ENCODE data around the gene ELMO1.

ELMO1 gene

GRCh38 chr7:37033141-37033540, 415.5 kb downstream of the ELMO1 start:
- no peaks in the 10 kb centered on the region for H3K4me1 ChIP-seq (ENCODE audit: control extremely low read depth in 1 of 4, control insufficient read depth in 4 of 4, insufficient read depth in 4 of 4, low read length in 3 of 4)
- no peak overlapping the region for H3K27ac ChIP-seq (ENCODE audit: insufficient read depth in 1 of 2, low read depth in 1 of 2, low read length in 2 of 2, poor library complexity in 1 of 2, severe bottlenecking in 2 of 2)
- H3K9me3 ChIP-seq (ENCODE audit: control extremely low read depth in 1 of 5, control insufficient read depth in 4 of 5, insufficient read depth in 2 of 5, low read depth in 1 of 5, low read length in 4 of 5) = peaks cover 0 to 5% (median 0%) of the 10 kb centered on the region in 5 experiments
- WGBS (ENCODE audit: insufficient coverage) = 100% methylated on average over 4 of the region's 8 CpGs
- no peak overlapping the region for H3K4me3 ChIP-seq (ENCODE audit: control insufficient read depth in 1 of 7, extremely low read depth in 1 of 7, insufficient read depth in 4 of 7, low read depth in 2 of 7, low read length in 6 of 7)
- H3K36me3 ChIP-seq (ENCODE audit: control insufficient read depth in 4 of 4, insufficient read depth in 4 of 4, low read length in 3 of 4) = peaks cover 32 to 72% (median 38%) of the 10 kb centered on the region in 4 experiments
- POLR2A ChIA-PET = no interaction called here
- no peaks in the 10 kb centered on the region for H3K27me3 ChIP-seq (replicated peaks in 2 of 5; ENCODE audit: control insufficient read depth in 4 of 5, insufficient read depth in 5 of 5, low read length in 4 of 5)
- DNase-seq = no peak
- CTCF ChIA-PET = no interaction called here

- Histone ChIP-seq H3K4me3 (ENCODE audit: control insufficient read depth in 1 of 7, extremely low read depth in 1 of 7, insufficient read depth in 4 of 7, low read depth in 2 of 7, low read length in 6 of 7) (no peak overlapping the region), H3K27ac (ENCODE audit: insufficient read depth in 1 of 2, low read depth in 1 of 2, low read length in 2 of 2, poor library complexity in 1 of 2, severe bottlenecking in 2 of 2) (no peak overlapping the region), H3K9me3 (ENCODE audit: control extremely low read depth in 1 of 5, control insufficient read depth in 4 of 5, insufficient read depth in 2 of 5, low read depth in 1 of 5, low read length in 4 of 5) (peaks cover 0 to 2% (median 0%) of the 10 kb centered on the region in 5 experiments), H3K4me1 (ENCODE audit: control extremely low read depth in 1 of 4, control insufficient read depth in 4 of 4, insufficient read depth in 4 of 4, low read length in 3 of 4) (no peaks in the 10 kb centered on the region), H3K27me3 (replicated peaks in 2 of 5; ENCODE audit: control insufficient read depth in 4 of 5, insufficient read depth in 5 of 5, low read length in 4 of 5) (no peaks in the 10 kb centered on the region), H3K36me3 (ENCODE audit: control insufficient read depth in 4 of 4, insufficient read depth in 4 of 4, low read length in 3 of 4) (peaks cover 29 to 73% (median 32%) of the 10 kb centered on the region in 4 experiments)
- no peak for DNase-seq
- ChIA-PET CTCF (no interaction called here), POLR2A (no interaction called here)
- 96% methylated on average over 4 of the region's 4 CpGs for WGBS (ENCODE audit: insufficient coverage)
Observed at GRCh38 chr7:37032258-37032601, 416.4 kb downstream of the ELMO1 start.

GRCh38 chr7:37031571-37032257, 416.9 kb downstream of the ELMO1 start:
- ChIA-PET POLR2A (no interaction called here), CTCF (no interaction called here)
- no peaks in the 10 kb centered on the region for H3K4me1 ChIP-seq (ENCODE audit: control extremely low read depth in 1 of 4, control insufficient read depth in 4 of 4, insufficient read depth in 4 of 4, low read length in 3 of 4)
- no peaks in the 10 kb centered on the region for H3K9me3 ChIP-seq (ENCODE audit: control extremely low read depth in 1 of 5, control insufficient read depth in 4 of 5, insufficient read depth in 2 of 5, low read depth in 1 of 5, low read length in 4 of 5)
- DNase-seq = peak; percentile 36 to 66 (median 60)
- no peak overlapping the region for H3K4me3 ChIP-seq (ENCODE audit: control insufficient read depth in 1 of 7, extremely low read depth in 1 of 7, insufficient read depth in 4 of 7, low read depth in 2 of 7, low read length in 6 of 7)
- WGBS (ENCODE audit: insufficient coverage) = 85% methylated on average over 6 of the region's 9 CpGs
- no peaks in the 10 kb centered on the region for H3K27me3 ChIP-seq (replicated peaks in 2 of 5; ENCODE audit: control insufficient read depth in 4 of 5, insufficient read depth in 5 of 5, low read length in 4 of 5)
- peaks cover 30 to 71% (median 33%) of the 10 kb centered on the region in 4 experiments for H3K36me3 ChIP-seq (ENCODE audit: control insufficient read depth in 4 of 4, insufficient read depth in 4 of 4, low read length in 3 of 4)
- no peak overlapping the region for H3K27ac ChIP-seq (ENCODE audit: insufficient read depth in 1 of 2, low read depth in 1 of 2, low read length in 2 of 2, poor library complexity in 1 of 2, severe bottlenecking in 2 of 2)

- H3K27me3 ChIP-seq (replicated peaks in 2 of 5; ENCODE audit: control insufficient read depth in 4 of 5, insufficient read depth in 5 of 5, low read length in 4 of 5) = no peaks in the 10 kb centered on the region
- peaks cover 35 to 75% (median 42%) of the 10 kb centered on the region in 4 experiments for H3K36me3 ChIP-seq (ENCODE audit: control insufficient read depth in 4 of 4, insufficient read depth in 4 of 4, low read length in 3 of 4)
- POLR2A ChIA-PET = no interaction called here
- CTCF ChIA-PET = no interaction called here
- no peak for DNase-seq
- peaks cover 0 to 2% (median 0%) of the 10 kb centered on the region in 5 experiments for H3K9me3 ChIP-seq (ENCODE audit: control extremely low read depth in 1 of 5, control insufficient read depth in 4 of 5, insufficient read depth in 2 of 5, low read depth in 1 of 5, low read length in 4 of 5)
- no peak overlapping the region for H3K27ac ChIP-seq (ENCODE audit: insufficient read depth in 1 of 2, low read depth in 1 of 2, low read length in 2 of 2, poor library complexity in 1 of 2, severe bottlenecking in 2 of 2)
- WGBS (ENCODE audit: insufficient coverage) = 93% methylated on average over 3 of the region's 5 CpGs
- no peak overlapping the region for H3K4me3 ChIP-seq (ENCODE audit: control insufficient read depth in 1 of 7, extremely low read depth in 1 of 7, insufficient read depth in 4 of 7, low read depth in 2 of 7, low read length in 6 of 7)
- H3K4me1 ChIP-seq (ENCODE audit: control extremely low read depth in 1 of 4, control insufficient read depth in 4 of 4, insufficient read depth in 4 of 4, low read length in 3 of 4) = no peaks in the 10 kb centered on the region
Observed at GRCh38 chr7:37028909-37029440, 419.7 kb downstream of the ELMO1 start.

- 100% methylated on average over 2 of the region's 6 CpGs for WGBS (ENCODE audit: insufficient coverage)
- peaks cover 0 to 2% (median 0%) of the 10 kb centered on the region in 5 experiments for H3K9me3 ChIP-seq (ENCODE audit: control extremely low read depth in 1 of 5, control insufficient read depth in 4 of 5, insufficient read depth in 2 of 5, low read depth in 1 of 5, low read length in 4 of 5)
- ChIA-PET POLR2A (no interaction called here), CTCF (interaction anchor here (0.6 kb wide), 1 partner anchor 875 kb away, joined by 3 read pairs; no protein-coding TSS in a partner anchor)
- H3K27ac ChIP-seq (ENCODE audit: insufficient read depth in 1 of 2, low read depth in 1 of 2, low read length in 2 of 2, poor library complexity in 1 of 2, severe bottlenecking in 2 of 2) = no peak overlapping the region
- no peaks in the 10 kb centered on the region for H3K4me1 ChIP-seq (ENCODE audit: control extremely low read depth in 1 of 4, control insufficient read depth in 4 of 4, insufficient read depth in 4 of 4, low read length in 3 of 4)
- H3K36me3 ChIP-seq (ENCODE audit: control insufficient read depth in 4 of 4, insufficient read depth in 4 of 4, low read length in 3 of 4) = peaks cover 30 to 65% (median 41%) of the 10 kb centered on the region in 4 experiments
- no peaks in the 10 kb centered on the region for H3K27me3 ChIP-seq (replicated peaks in 2 of 5; ENCODE audit: control insufficient read depth in 4 of 5, insufficient read depth in 5 of 5, low read length in 4 of 5)
- no peak overlapping the region for H3K4me3 ChIP-seq (ENCODE audit: control insufficient read depth in 1 of 7, extremely low read depth in 1 of 7, insufficient read depth in 4 of 7, low read depth in 2 of 7, low read length in 6 of 7)
- DNase-seq = no peak
Observed at GRCh38 chr7:37027557-37028341, 420.9 kb downstream of the ELMO1 start.

GRCh38 chr7:37027104-37027503, 421.6 kb downstream of the ELMO1 start:
- ChIA-PET CTCF (interaction anchor here (0.6 kb wide), 1 partner anchor 875 kb away, joined by 3 read pairs; no protein-coding TSS in a partner anchor), POLR2A (no interaction called here)
- H3K4me3 ChIP-seq (ENCODE audit: control insufficient read depth in 1 of 7, extremely low read depth in 1 of 7, insufficient read depth in 4 of 7, low read depth in 2 of 7, low read length in 6 of 7) = no peak overlapping the region
- H3K9me3 ChIP-seq (ENCODE audit: control extremely low read depth in 1 of 5, control insufficient read depth in 4 of 5, insufficient read depth in 2 of 5, low read depth in 1 of 5, low read length in 4 of 5) = peaks cover 0 to 2% (median 0%) of the 10 kb centered on the region in 5 experiments
- no peak overlapping the region for H3K27ac ChIP-seq (ENCODE audit: insufficient read depth in 1 of 2, low read depth in 1 of 2, low read length in 2 of 2, poor library complexity in 1 of 2, severe bottlenecking in 2 of 2)
- peaks cover 23 to 59% (median 35%) of the 10 kb centered on the region in 4 experiments for H3K36me3 ChIP-seq (ENCODE audit: control insufficient read depth in 4 of 4, insufficient read depth in 4 of 4, low read length in 3 of 4)
- no peaks in the 10 kb centered on the region for H3K27me3 ChIP-seq (replicated peaks in 2 of 5; ENCODE audit: control insufficient read depth in 4 of 5, insufficient read depth in 5 of 5, low read length in 4 of 5)
- DNase-seq = no peak
- no peaks in the 10 kb centered on the region for H3K4me1 ChIP-seq (ENCODE audit: control extremely low read depth in 1 of 4, control insufficient read depth in 4 of 4, insufficient read depth in 4 of 4, low read length in 3 of 4)
- WGBS (ENCODE audit: insufficient coverage) = 100% methylated on average over 1 of the region's 1 CpG

- CTCF ChIA-PET = interaction anchor here (1.2 to 3.0 kb wide), 2 partner anchors 9 to 27 kb away, joined by 3 to 7 read pairs; no protein-coding TSS in a partner anchor
- POLR2A ChIA-PET = no interaction called here
- H3K27me3 ChIP-seq (replicated peaks in 2 of 5; ENCODE audit: control insufficient read depth in 4 of 5, insufficient read depth in 5 of 5, low read length in 4 of 5) = no peaks in the 10 kb centered on the region
- peaks cover 0 to 16% (median 12%) of the 10 kb centered on the region in 4 experiments for H3K4me1 ChIP-seq (ENCODE audit: control extremely low read depth in 1 of 4, control insufficient read depth in 4 of 4, insufficient read depth in 4 of 4, low read length in 3 of 4)
- no peak overlapping the region for H3K27ac ChIP-seq (ENCODE audit: insufficient read depth in 1 of 2, low read depth in 1 of 2, low read length in 2 of 2, poor library complexity in 1 of 2, severe bottlenecking in 2 of 2)
- peaks cover 5 to 38% (median 18%) of the 10 kb centered on the region in 4 experiments for H3K36me3 ChIP-seq (ENCODE audit: control insufficient read depth in 4 of 4, insufficient read depth in 4 of 4, low read length in 3 of 4)
- H3K9me3 ChIP-seq (ENCODE audit: control extremely low read depth in 1 of 5, control insufficient read depth in 4 of 5, insufficient read depth in 2 of 5, low read depth in 1 of 5, low read length in 4 of 5) = peaks cover 0 to 3% (median 1%) of the 10 kb centered on the region in 5 experiments
- no peak for DNase-seq
- H3K4me3 ChIP-seq (ENCODE audit: control insufficient read depth in 1 of 7, extremely low read depth in 1 of 7, insufficient read depth in 4 of 7, low read depth in 2 of 7, low read length in 6 of 7) = no peak overlapping the region
- 100% methylated on average over 2 of the region's 2 CpGs for WGBS (ENCODE audit: insufficient coverage)
Observed at GRCh38 chr7:37018954-37019353, 429.7 kb downstream of the ELMO1 start.
